ENCODE measurements around the gene PCMTD2.
"Not testable (repeated sequence)": the region's sequence is repeated elsewhere in the genome, so short reads cannot be mapped to it uniquely, and the experiment has no call there.

Gene PCMTD2

DNA sequence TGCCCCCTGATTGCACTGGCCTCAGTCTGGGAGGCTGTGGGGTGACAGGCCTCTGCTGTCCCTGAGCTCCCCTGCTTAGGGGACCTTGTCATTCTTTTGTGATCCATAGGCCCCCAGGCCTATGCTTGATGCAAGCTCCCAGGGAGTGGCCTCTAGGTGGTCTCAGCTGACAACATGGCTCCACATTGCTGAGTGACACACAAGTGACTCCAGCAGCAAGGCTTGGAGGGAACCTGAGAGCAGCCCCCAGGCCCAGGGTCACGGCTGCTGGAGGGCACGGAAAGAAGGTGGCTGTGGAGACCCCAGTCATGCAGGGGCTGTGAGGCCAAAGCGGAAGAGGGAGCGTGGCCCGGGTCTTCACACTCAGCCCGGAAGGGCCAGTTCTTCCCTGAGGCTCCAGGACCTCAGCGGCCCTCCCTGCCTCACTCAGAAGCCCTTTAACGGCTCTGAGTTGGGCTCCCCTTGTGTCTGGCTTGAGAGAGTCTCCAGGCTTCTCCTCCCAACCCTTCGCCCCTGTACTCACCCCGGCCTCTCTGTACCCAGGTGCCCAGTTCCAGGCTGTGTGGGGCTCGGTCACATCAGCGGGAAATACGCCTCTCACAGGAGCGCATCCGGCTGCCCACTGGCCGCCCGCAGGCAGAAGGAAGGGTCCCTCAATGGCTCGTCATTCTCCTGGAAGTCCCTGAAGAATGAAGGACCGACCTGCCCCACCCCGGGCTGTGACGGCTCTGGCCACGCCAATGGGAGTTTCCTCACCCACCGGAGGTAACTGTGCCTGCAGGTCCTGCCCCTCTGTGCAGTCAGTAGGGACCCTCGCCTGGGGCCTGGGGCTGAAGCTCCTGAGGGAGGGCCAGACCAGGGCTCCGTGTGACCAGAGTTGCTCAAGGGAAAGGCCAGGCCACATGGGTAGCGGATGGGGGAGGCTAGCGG lies 23.7 kb upstream of the PCMTD2 start:
- H3K36me3 ChIP-seq (ENCODE audit: control insufficient read depth in 2 of 2, insufficient read depth in 2 of 2, low read length in 2 of 2) = no peaks in the 10 kb centered on the region
- H3K9me3 ChIP-seq (ENCODE audit: control insufficient read depth in 2 of 2, low read length in 2 of 2) = no peaks in the 10 kb centered on the region
- H3K4me3 ChIP-seq (ENCODE audit: low read length in 2 of 2) = no peak overlapping the region
- no peaks in the 10 kb centered on the region for H3K27me3 ChIP-seq (ENCODE audit: control insufficient read depth in 2 of 2, insufficient read depth in 2 of 2, low read length in 2 of 2)
- no peak overlapping the region for H3K27ac ChIP-seq (ENCODE audit: low read depth in 2 of 2, low read length in 2 of 2)
- no peak overlapping the region for H3K9ac ChIP-seq (ENCODE audit: low read depth in 1 of 2, low read length in 2 of 2)
- peaks cover 5 to 17% of the 10 kb centered on the region in 2 donors for H3K4me1 ChIP-seq (ENCODE audit: control insufficient read depth in 2 of 2, insufficient read depth in 2 of 2, low read length in 2 of 2)

DNA sequence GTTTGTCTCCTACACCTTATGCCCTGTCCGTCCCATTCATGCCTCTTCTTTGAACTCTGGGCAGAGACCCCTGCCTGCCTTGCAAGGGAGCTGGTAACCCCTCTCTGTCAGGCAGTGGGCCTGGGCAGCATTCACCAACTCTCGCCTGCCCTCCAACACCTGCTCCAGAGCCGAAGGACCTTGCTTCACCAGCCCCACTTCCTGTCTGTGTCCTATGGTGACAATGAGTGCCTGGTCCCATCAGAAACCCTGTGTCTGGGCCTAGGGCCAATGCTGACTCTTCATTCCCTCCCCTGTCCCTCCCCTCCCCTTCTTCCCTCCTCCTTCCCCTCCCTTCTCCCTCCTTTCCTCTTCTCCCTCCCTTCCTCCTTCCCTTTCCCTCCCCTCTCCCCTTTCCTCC lies 22.8 kb upstream of the PCMTD2 start:
- no peak overlapping the region for H3K9ac ChIP-seq (ENCODE audit: low read depth in 1 of 2, low read length in 2 of 2)
- no peak overlapping the region for H3K4me3 ChIP-seq (ENCODE audit: low read length in 2 of 2)
- no peak overlapping the region for H3K27ac ChIP-seq (ENCODE audit: low read depth in 2 of 2, low read length in 2 of 2)
- no peaks in the 10 kb centered on the region for H3K9me3 ChIP-seq (ENCODE audit: control insufficient read depth in 2 of 2, low read length in 2 of 2)
- H3K36me3 ChIP-seq (ENCODE audit: control insufficient read depth in 2 of 2, insufficient read depth in 2 of 2, low read length in 2 of 2) = no peaks in the 10 kb centered on the region
- peaks cover 5 to 17% of the 10 kb centered on the region in 2 donors for H3K4me1 ChIP-seq (ENCODE audit: control insufficient read depth in 2 of 2, insufficient read depth in 2 of 2, low read length in 2 of 2)
- H3K27me3 ChIP-seq (ENCODE audit: control insufficient read depth in 2 of 2, insufficient read depth in 2 of 2, low read length in 2 of 2) = no peaks in the 10 kb centered on the region

DNA sequence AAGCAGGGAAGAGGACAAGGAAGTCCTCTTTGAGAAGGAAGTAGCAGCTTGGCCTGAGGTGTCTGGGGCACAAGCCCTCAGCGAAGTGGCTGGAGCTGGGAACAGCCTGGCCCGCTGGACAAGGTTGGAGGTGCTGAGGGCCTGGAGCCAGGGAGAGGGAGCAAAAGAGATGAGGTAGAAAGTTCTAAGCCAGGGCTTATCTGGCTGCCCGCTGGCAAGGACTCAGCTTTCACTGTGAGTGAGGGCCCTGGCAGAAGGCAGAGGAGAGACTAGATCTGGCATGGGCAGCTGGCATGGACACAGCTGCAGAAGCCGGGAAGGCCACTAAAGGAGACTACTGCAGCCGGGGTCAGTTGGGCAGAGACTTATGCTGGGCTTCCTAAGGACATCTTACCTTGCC lies 21.8 kb upstream of the PCMTD2 start:
- Histone ChIP-seq H3K4me1 (ENCODE audit: control insufficient read depth in 2 of 2, insufficient read depth in 2 of 2, low read length in 2 of 2) (peaks cover 4 to 11% of the 10 kb centered on the region in 2 donors), H3K27me3 (ENCODE audit: control insufficient read depth in 2 of 2, insufficient read depth in 2 of 2, low read length in 2 of 2) (no peaks in the 10 kb centered on the region), H3K36me3 (ENCODE audit: control insufficient read depth in 2 of 2, insufficient read depth in 2 of 2, low read length in 2 of 2) (no peaks in the 10 kb centered on the region), H3K9ac (ENCODE audit: low read depth in 1 of 2, low read length in 2 of 2) (no peak overlapping the region), H3K4me3 (ENCODE audit: low read length in 2 of 2) (no peak overlapping the region), H3K9me3 (ENCODE audit: control insufficient read depth in 2 of 2, low read length in 2 of 2) (no peaks in the 10 kb centered on the region), H3K27ac (ENCODE audit: low read depth in 2 of 2, low read length in 2 of 2) (no peak overlapping the region)

DNA sequence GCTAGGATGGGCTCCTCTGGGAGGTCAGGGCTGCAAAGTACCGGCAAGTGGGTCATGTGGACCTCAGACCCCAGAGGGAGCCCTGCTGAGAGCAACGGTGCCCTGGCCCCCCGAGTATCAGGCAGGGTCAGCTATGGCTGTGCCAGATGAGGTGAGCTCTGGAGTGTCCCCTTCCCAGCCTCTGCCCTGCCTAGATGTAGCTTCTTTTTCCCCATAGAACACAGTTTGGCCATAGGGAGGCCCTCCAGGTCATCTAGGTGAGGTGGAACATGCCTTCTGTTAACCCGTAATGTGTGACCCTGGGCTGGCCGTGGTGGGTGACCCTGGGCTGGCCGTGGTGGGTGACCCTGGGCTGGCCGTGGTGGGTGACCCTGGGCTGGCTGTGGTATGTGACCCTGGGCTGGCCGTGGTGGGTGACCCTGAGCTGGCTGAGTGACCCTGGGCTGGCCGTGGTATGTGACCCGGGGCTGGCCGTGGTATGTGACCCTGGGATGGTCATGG lies 21.2 kb upstream of the PCMTD2 start:
- H3K27me3 ChIP-seq (ENCODE audit: control insufficient read depth in 2 of 2, insufficient read depth in 2 of 2, low read length in 2 of 2) = no peaks in the 10 kb centered on the region
- no peaks in the 10 kb centered on the region for H3K36me3 ChIP-seq (ENCODE audit: control insufficient read depth in 2 of 2, insufficient read depth in 2 of 2, low read length in 2 of 2)
- no peak overlapping the region for H3K4me3 ChIP-seq (ENCODE audit: low read length in 2 of 2)
- no peak overlapping the region for H3K27ac ChIP-seq (ENCODE audit: low read depth in 2 of 2, low read length in 2 of 2)
- H3K9ac ChIP-seq (ENCODE audit: low read depth in 1 of 2, low read length in 2 of 2) = no peak overlapping the region
- no peaks in the 10 kb centered on the region for H3K9me3 ChIP-seq (ENCODE audit: control insufficient read depth in 2 of 2, low read length in 2 of 2)
- peaks cover 3 to 5% of the 10 kb centered on the region in 2 donors for H3K4me1 ChIP-seq (ENCODE audit: control insufficient read depth in 2 of 2, insufficient read depth in 2 of 2, low read length in 2 of 2)

DNA sequence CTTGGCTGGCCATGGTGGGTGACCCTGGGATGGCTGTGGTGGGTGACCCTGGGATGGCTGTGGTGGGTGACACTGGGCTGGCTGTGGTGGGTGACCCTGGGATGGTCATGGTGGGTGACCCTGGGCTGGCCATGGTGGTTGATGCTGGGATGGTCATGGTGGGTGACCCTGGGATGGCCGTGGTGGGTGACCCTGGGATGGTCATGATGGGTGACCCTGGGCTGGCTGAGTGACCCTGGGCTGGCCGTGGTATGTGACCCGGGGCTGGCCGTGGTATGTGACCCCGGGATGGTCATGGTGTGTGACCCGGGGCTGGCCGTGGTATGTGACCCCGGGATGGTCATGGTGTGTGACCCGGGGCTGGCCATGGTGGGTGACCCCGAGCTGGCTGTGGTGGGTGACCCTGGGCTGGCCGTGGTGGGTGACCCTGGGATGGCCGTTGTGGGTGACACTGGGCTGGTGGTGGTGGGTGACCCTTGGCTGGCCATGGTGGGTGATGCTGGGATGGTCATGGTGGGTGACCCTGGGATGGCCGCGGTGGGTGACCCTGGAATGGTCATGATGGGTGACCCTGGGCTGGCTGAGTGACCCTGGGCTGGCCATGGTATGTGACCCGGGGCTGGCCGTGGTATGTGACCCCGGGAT lies 20.5 kb upstream of the PCMTD2 start:
- H3K27me3 ChIP-seq (ENCODE audit: control insufficient read depth in 2 of 2, insufficient read depth in 2 of 2, low read length in 2 of 2); H3K9me3 ChIP-seq (ENCODE audit: control insufficient read depth in 2 of 2, low read length in 2 of 2); H3K9ac ChIP-seq (ENCODE audit: low read depth in 1 of 2, low read length in 2 of 2); H3K36me3 ChIP-seq (ENCODE audit: control insufficient read depth in 2 of 2, insufficient read depth in 2 of 2, low read length in 2 of 2); H3K27ac ChIP-seq (ENCODE audit: low read depth in 2 of 2, low read length in 2 of 2); H3K4me3 ChIP-seq (ENCODE audit: low read length in 2 of 2); H3K4me1 ChIP-seq (ENCODE audit: control insufficient read depth in 2 of 2, insufficient read depth in 2 of 2, low read length in 2 of 2): not testable (repeated sequence)

DNA sequence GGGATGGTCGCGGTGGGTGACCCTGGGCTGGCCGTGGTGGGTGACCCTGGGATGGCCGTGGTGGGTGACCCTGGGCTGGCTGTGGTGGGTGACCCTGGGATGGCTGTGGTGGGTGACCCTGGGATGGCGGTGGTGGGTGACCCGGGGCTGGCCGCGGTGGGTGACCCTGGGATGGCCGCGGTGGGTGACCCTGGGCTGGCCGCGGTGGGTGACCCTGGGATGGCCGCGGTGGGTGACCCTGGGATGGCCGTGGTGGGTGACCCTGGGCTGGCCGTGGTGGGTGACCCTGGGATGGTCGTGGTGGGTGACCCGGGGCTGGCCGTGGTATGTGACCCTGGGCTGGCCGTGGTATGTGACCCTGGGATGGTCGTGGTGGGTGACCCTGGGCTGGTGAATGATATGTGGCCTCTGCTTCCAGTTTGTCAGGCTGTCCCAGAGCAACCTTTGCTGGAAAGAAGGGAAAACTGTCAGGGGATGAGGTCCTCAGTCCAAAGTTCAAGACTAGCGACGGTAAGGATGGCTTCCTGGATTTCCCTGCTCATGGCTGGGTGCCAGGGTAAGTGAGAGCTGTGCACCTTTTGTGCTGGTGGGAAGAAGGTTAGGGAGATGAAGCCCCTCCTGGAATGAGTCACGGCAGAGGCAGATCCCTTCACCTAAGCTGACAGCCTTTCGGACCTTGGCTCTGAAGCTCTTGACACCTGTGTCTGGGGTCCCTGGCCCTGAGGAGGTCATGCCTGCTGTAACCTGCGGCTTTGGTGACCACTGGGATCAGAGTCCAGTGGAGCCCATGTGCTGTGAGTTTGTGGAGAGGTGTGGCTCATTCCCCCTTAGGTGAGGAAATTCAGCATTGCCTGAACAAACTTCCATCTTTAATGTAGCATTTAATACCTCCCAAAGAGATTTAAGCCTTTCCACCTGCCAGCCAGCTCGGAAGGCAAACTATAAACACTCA lies 19.1 kb upstream of the PCMTD2 start:
- Histone ChIP-seq H3K9ac (ENCODE audit: low read depth in 1 of 2, low read length in 2 of 2) (no peak overlapping the region), H3K27me3 (ENCODE audit: control insufficient read depth in 2 of 2, insufficient read depth in 2 of 2, low read length in 2 of 2) (no peaks in the 10 kb centered on the region), H3K9me3 (ENCODE audit: control insufficient read depth in 2 of 2, low read length in 2 of 2) (no peaks in the 10 kb centered on the region), H3K4me3 (ENCODE audit: low read length in 2 of 2) (no peak overlapping the region), H3K36me3 (ENCODE audit: control insufficient read depth in 2 of 2, insufficient read depth in 2 of 2, low read length in 2 of 2) (no peaks in the 10 kb centered on the region), H3K27ac (ENCODE audit: low read depth in 2 of 2, low read length in 2 of 2) (no peak overlapping the region), H3K4me1 (ENCODE audit: control insufficient read depth in 2 of 2, insufficient read depth in 2 of 2, low read length in 2 of 2) (no peaks in the 10 kb centered on the region)

DNA sequence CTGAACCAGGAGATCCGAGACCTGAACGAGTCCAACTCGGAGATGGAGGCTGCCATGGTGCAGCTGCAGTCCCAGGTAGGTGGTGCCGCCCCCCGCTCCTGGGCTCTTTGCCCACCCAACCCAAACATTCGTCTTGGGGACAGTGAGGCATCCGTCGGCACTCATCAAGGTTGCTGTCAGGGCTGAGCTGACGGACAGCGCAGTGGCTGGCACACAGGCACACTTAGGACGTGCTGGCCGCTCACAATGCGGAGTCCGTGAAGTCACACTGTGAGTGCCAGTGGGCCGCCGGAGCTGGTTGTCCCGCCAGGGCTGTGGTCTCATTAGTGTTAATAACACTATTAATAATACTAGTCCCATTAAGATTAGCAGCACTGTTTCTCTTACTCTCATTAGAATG lies 18.2 kb upstream of the PCMTD2 start:
- H3K9ac ChIP-seq (ENCODE audit: low read depth in 1 of 2, low read length in 2 of 2) = no peak overlapping the region
- no peak overlapping the region for H3K27ac ChIP-seq (ENCODE audit: low read depth in 2 of 2, low read length in 2 of 2)
- no peaks in the 10 kb centered on the region for H3K9me3 ChIP-seq (ENCODE audit: control insufficient read depth in 2 of 2, low read length in 2 of 2)
- H3K27me3 ChIP-seq (ENCODE audit: control insufficient read depth in 2 of 2, insufficient read depth in 2 of 2, low read length in 2 of 2) = no peaks in the 10 kb centered on the region
- no peaks in the 10 kb centered on the region for H3K36me3 ChIP-seq (ENCODE audit: control insufficient read depth in 2 of 2, insufficient read depth in 2 of 2, low read length in 2 of 2)
- H3K4me3 ChIP-seq (ENCODE audit: low read length in 2 of 2) = no peak overlapping the region
- no peaks in the 10 kb centered on the region for H3K4me1 ChIP-seq (ENCODE audit: control insufficient read depth in 2 of 2, insufficient read depth in 2 of 2, low read length in 2 of 2)

DNA sequence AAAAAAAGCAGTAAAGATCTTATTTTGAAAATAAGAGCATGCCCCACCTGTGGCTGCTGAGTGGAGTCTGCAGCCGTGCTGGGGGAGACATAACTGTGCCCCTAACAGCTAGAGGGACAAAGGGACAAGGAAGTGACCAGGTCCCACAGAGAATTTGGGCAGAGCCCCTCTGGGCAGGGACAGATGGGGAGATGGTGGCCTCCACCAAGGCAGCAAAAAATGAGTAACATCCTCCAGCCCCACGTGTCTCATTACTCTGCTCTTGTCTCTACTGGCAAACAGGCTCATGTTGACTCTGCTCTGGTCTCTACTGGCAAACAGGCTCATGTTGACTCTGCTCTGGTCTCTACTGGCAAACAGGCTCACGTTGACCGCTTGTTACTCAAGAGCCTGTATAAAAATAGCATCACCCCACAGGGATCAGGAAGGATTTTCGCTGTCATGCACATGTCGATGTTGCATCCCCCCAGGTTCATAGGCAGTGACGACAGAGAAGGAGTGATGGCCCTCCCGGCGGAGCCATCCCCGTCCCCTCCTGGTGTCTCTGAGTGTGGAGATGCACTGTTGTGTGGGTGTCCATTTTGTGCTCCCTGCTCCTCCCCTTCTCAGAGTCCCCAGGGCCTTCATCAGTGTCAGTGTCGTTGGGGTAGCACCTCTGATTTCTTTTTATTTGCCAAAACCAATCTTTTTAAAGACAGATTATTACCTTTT lies 17.3 kb upstream of the PCMTD2 start:
- no peaks in the 10 kb centered on the region for H3K4me1 ChIP-seq (ENCODE audit: control insufficient read depth in 2 of 2, insufficient read depth in 2 of 2, low read length in 2 of 2)
- H3K9ac ChIP-seq (ENCODE audit: low read depth in 1 of 2, low read length in 2 of 2) = no peak overlapping the region
- H3K27ac ChIP-seq (ENCODE audit: low read depth in 2 of 2, low read length in 2 of 2) = no peak overlapping the region
- H3K27me3 ChIP-seq (ENCODE audit: control insufficient read depth in 2 of 2, insufficient read depth in 2 of 2, low read length in 2 of 2) = no peaks in the 10 kb centered on the region
- H3K4me3 ChIP-seq (ENCODE audit: low read length in 2 of 2) = no peak overlapping the region
- H3K36me3 ChIP-seq (ENCODE audit: control insufficient read depth in 2 of 2, insufficient read depth in 2 of 2, low read length in 2 of 2) = no peaks in the 10 kb centered on the region
- no peaks in the 10 kb centered on the region for H3K9me3 ChIP-seq (ENCODE audit: control insufficient read depth in 2 of 2, low read length in 2 of 2)

DNA sequence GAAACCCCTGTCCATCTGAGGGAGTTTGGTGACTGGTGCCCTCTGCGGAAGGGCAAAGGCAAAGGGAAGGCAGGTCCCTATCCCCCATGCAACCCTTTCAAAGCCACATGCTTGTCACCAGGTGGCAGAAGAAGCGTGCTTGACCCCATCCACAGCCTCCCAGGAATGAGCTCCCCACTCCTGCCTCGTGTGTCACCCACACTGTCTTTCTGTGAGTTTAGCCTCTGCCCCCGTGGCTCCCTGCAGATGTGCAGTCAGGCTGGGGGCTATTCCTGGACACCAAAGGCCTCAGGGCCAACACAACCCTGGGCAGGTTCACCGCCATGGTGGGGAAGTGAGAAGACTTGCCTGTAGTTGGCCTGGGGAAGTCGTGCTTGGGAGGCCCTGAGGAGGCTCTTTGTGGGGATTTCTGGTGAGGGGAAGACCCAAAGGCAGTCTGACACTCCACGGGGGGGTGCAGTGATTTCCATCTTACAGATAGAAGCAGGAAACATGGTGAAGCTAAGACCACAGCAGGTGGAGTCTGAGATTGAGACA lies 16.6 kb upstream of the PCMTD2 start:
- no peak overlapping the region for H3K27ac ChIP-seq (ENCODE audit: low read depth in 2 of 2, low read length in 2 of 2)
- H3K36me3 ChIP-seq (ENCODE audit: control insufficient read depth in 2 of 2, insufficient read depth in 2 of 2, low read length in 2 of 2) = no peaks in the 10 kb centered on the region
- H3K9ac ChIP-seq (ENCODE audit: low read depth in 1 of 2, low read length in 2 of 2) = no peak overlapping the region
- no peaks in the 10 kb centered on the region for H3K4me1 ChIP-seq (ENCODE audit: control insufficient read depth in 2 of 2, insufficient read depth in 2 of 2, low read length in 2 of 2)
- H3K9me3 ChIP-seq (ENCODE audit: control insufficient read depth in 2 of 2, low read length in 2 of 2) = no peaks in the 10 kb centered on the region
- no peaks in the 10 kb centered on the region for H3K27me3 ChIP-seq (ENCODE audit: control insufficient read depth in 2 of 2, insufficient read depth in 2 of 2, low read length in 2 of 2)
- no peak overlapping the region for H3K4me3 ChIP-seq (ENCODE audit: low read length in 2 of 2)

All from mucosa of rectum (tissue), 2 donors.